Hepatocyte (in vitro differentiated cells): ENCODE data around the gene TEX51.

ENCODE experiments used
- EZH2 ChIP-seq: fragments of 200-600 bp; sonication (generic); IDR thresholded peaks from 2 replicates; pipeline ENCODE4 v1.6.1; 2016; ENCODE audit warnings: antibody characterized with exemption, mild to moderate bottlenecking, borderline replicate concordance
- EZH2phosphoT487 ChIP-seq: fragments of 200-600 bp; sonication (generic); IDR thresholded peaks from one replicate; pipeline ENCODE4 v1.6.1; 2018; ENCODE audit warnings: antibody characterized with exemption, mild to moderate bottlenecking, low read depth, moderate library complexity; ENCODE audit not compliant: unreplicated experiment, severe bottlenecking
- TF ChIP-seq, protein P1 (sequence below): fragments of 200-600 bp; sonication (generic); IDR thresholded peaks from 2 replicates; pipeline ENCODE4 v1.5.1; 2016; ENCODE audit warnings: antibody characterized with exemption, mild to moderate bottlenecking; ENCODE audit not compliant: poor library complexity

DNA sequence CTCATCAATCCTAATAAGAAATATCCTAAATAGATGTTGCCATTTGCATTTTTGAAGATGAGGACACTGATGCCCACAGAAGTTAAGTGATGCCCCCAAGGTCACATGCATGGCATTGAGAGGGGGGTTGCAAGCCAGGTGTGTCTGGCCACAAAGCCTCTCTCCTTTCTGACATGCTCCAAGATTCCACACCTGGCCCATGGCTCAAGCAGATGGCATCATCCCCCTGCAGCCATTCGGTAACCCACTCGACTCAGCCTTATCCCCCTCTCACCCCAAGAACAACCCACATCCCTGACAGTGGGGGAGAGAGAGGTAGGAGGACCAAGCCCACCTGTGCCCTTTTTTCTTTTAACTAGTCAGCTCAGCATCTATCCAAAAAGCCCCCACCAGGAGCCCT is 16.5 kb upstream of the TEX51 start:
- TF ChIP-seq, protein P1, sequence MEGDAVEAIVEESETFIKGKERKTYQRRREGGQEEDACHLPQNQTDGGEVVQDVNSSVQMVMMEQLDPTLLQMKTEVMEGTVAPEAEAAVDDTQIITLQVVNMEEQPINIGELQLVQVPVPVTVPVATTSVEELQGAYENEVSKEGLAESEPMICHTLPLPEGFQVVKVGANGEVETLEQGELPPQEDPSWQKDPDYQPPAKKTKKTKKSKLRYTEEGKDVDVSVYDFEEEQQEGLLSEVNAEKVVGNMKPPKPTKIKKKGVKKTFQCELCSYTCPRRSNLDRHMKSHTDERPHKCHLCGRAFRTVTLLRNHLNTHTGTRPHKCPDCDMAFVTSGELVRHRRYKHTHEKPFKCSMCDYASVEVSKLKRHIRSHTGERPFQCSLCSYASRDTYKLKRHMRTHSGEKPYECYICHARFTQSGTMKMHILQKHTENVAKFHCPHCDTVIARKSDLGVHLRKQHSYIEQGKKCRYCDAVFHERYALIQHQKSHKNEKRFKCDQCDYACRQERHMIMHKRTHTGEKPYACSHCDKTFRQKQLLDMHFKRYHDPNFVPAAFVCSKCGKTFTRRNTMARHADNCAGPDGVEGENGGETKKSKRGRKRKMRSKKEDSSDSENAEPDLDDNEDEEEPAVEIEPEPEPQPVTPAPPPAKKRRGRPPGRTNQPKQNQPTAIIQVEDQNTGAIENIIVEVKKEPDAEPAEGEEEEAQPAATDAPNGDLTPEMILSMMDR, result no peak
- TF ChIP-seq EZH2 (no peak), EZH2phosphoT487 (no peak)
